Lower lobe of right lung (tissue), 2 donors: ENCODE measurements around the gene SYT1. TPM values are rescaled to one million over a fixed set of nuclear protein-coding genes. Genes with fewer than 3 reads are reported as not detected.

Experiments used
- ATAC-seq, 2 donors: fragments of 200-7000 bp; cut with Tn5 transposase; one replicate each; pipeline ENCODE4 v1.9.1; 2020 to 2022; ENCODE audit warnings: mild to moderate bottlenecking in 2 of 2, moderate library complexity in 2 of 2
- DNase-seq: peaks from one replicate; pipeline ENCODE4 v3.0.0-alpha.2; 2020
- H3K27ac ChIP-seq: fragments of 200-600 bp; one replicate; pipeline ENCODE4 v1.8.0; 2022
- H3K27me3 ChIP-seq: fragments of 200-600 bp; one replicate; pipeline ENCODE4 v1.8.0; 2022; ENCODE audit warnings: low read depth
- H3K36me3 ChIP-seq: fragments of 200-600 bp; one replicate; pipeline ENCODE4 v1.8.0; 2022; ENCODE audit warnings: mild to moderate bottlenecking
- H3K4me1 ChIP-seq: fragments of 200-600 bp; one replicate; pipeline ENCODE4 v1.8.0; 2022
- H3K4me3 ChIP-seq: fragments of 200-600 bp; one replicate; pipeline ENCODE4 v1.8.0; 2022; ENCODE audit warnings: mild to moderate bottlenecking
- H3K9me3 ChIP-seq: fragments of 200-600 bp; one replicate; pipeline ENCODE4 v1.8.0; 2022
- CTCF ChIP-seq: fragments of 200-600 bp; IDR thresholded peaks from one replicate; pipeline ENCODE4 v1.8.0; 2022; ENCODE audit warnings: antibody characterized with exemption, mild to moderate bottlenecking
- intact Hi-C: fragments of 100-400 bp; cut with DNase I; formaldehyde crosslinking; loops from one replicate; pipeline ENCODE4 v1.11.0; 2022
- total RNA-seq: library from RNA; stranded (reverse); fragmentation: NEBNext Ultra II Directional; extraction: Animal tissue kit (Norgen Biotek cat#: 25700); gene quantifications from one replicate; pipeline ENCODE4 v1.2.1, GENCODE V29; 2021
- donor health status: DM: no; HTN: yes; CAD: no; lungs with severe emphysema.

Gene SYT1
- total RNA-seq, 1 donor from 2014 or later, result 0.95 TPM

GRCh38 chr12:78959556-78959955, 95.0 kb downstream of the SYT1 start:
- DNase-seq, result no peak
- no peaks in the 10 kb centered on the region for H3K27me3 ChIP-seq
- no peaks in the 10 kb centered on the region for H3K36me3 ChIP-seq
- no peak for ATAC-seq
- intact Hi-C loops, result no loop called here
- no peak overlapping the region for H3K4me3 ChIP-seq
- no peak for TF ChIP-seq CTCF
- no peaks in the 10 kb centered on the region for H3K9me3 ChIP-seq
- no peak overlapping the region for H3K27ac ChIP-seq
- no peaks in the 10 kb centered on the region for H3K4me1 ChIP-seq

- Histone ChIP-seq H3K4me3 (no peak overlapping the region), H3K27me3 (no peaks in the 10 kb centered on the region), H3K27ac (no peak overlapping the region), H3K4me1 (no peaks in the 10 kb centered on the region), H3K9me3 (no peaks in the 10 kb centered on the region), H3K36me3 (no peaks in the 10 kb centered on the region)
- TF ChIP-seq CTCF, result no peak
- no peak for ATAC-seq
- DNase-seq, result no peak
- intact Hi-C loops, result no loop called here
Measured at GRCh38 chr12:78961171-78961570, 96.6 kb downstream of the SYT1 start.

GRCh38 chr12:78963439-78964227, 99.1 kb downstream of the SYT1 start:
- no peaks in the 10 kb centered on the region for H3K36me3 ChIP-seq
- TF ChIP-seq CTCF, result no peak
- no peaks in the 10 kb centered on the region for H3K27me3 ChIP-seq
- ATAC-seq (no peak), DNase-seq (no peak)
- no peaks in the 10 kb centered on the region for H3K4me1 ChIP-seq
- H3K4me3 ChIP-seq, result no peak overlapping the region
- H3K27ac ChIP-seq, result no peak overlapping the region
- no peaks in the 10 kb centered on the region for H3K9me3 ChIP-seq
- intact Hi-C loops, result no loop called here

- Histone ChIP-seq H3K4me1 (no peaks in the 10 kb centered on the region), H3K9me3 (no peaks in the 10 kb centered on the region)
- no peak for TF ChIP-seq CTCF
Measured at GRCh38 chr12:78964521-78964920, 99.9 kb downstream of the SYT1 start.

GRCh38 chr12:78966062-78966461, 101.5 kb downstream of the SYT1 start:
- DNase-seq (no peak), ATAC-seq (no peak)
- Histone ChIP-seq H3K36me3 (no peaks in the 10 kb centered on the region), H3K27ac (no peak overlapping the region), H3K27me3 (no peaks in the 10 kb centered on the region), H3K9me3 (no peaks in the 10 kb centered on the region), H3K4me3 (no peak overlapping the region), H3K4me1 (no peaks in the 10 kb centered on the region)
- intact Hi-C loops, result no loop called here
- TF ChIP-seq CTCF, result no peak

More at GRCh38 chr12:78964521-78964920, 99.9 kb downstream of the SYT1 start:
- DNase-seq (no peak), ATAC-seq (no peak)
- intact Hi-C loops, result no loop called here
- H3K4me3 ChIP-seq, result no peak overlapping the region
- no peaks in the 10 kb centered on the region for H3K27me3 ChIP-seq
- no peaks in the 10 kb centered on the region for H3K36me3 ChIP-seq
- no peak overlapping the region for H3K27ac ChIP-seq
